Measurements from ENCODE around the gene SHC3. TPM values are rescaled to one million over a fixed set of nuclear protein-coding genes. Genes with fewer than 3 reads are reported as not detected.

SHC3 gene
- total and polyA plus RNA-seq, 2 of the 4 experiments (the other 2 are of a cell fraction), result 4.5 to 13.3 TPM

GRCh38 chr9:89115426-89115825 lies 63.2 kb downstream of the SHC3 start:
- H3K9ac ChIP-seq (ENCODE audit: low read depth, low read length), result no peak overlapping the region
- H3K4ac ChIP-seq (ENCODE audit: low read depth, low read length), result peak overlapping the region; percentile 29; the same call in 1 of the 2 replicates
- DNase-seq (no peak), ATAC-seq (ENCODE audit: low read depth) (no peak)
- dilution Hi-C loops (cut with HindIII; ENCODE audit: low sequenced_read_pairs, unreplicated experiment) (no loop called here), intact Hi-C loops (cut with micrococcal nuclease) (no loop called here), in situ Hi-C loops (cut with MboI; ENCODE audit: low sequenced_read_pairs) (no loop called here)
- H3K4me3 ChIP-seq (ENCODE audit: insufficient read depth, low read depth, low read length), result no peak overlapping the region
- peaks cover 27 to 54% of the 10 kb centered on the region in 2 experiments for H3K79me1 ChIP-seq (ENCODE audit: low read depth in 1 of 2, low read length in 2 of 2)
- TF ChIP-seq CHD1 (IDR thresholded peaks at IDR 0.05; ENCODE audit: low read depth, low read length), result no peak
- no peak for TF ChIP-seq MAZ (IDR thresholded peaks at IDR 0.05; ENCODE audit: borderline replicate concordance, low read depth, low read length)
- no peak for TF ChIP-seq MAFK (IDR thresholded peaks at IDR 0.05; ENCODE audit: low read depth, low read length)
- no peak for TF ChIP-seq CEBPB (IDR thresholded peaks at IDR 0.05; ENCODE audit: low read depth, low read length)
- TF ChIP-seq MXI1 (IDR thresholded peaks at IDR 0.05; ENCODE audit: borderline replicate concordance, low read depth, low read length), result no peak
- no peak for TF ChIP-seq USF2 (IDR thresholded peaks at IDR 0.05; ENCODE audit: low read depth, low read length)
- no peak for TF ChIP-seq CTCF (conservative IDR thresholded peaks at IDR 0.05; ENCODE audit: low read depth, low read length)
- TF ChIP-seq BHLHE40 (IDR thresholded peaks at IDR 0.05; ENCODE audit: low read depth, low read length), result no peak
- no peak for TF ChIP-seq RAD21 (IDR thresholded peaks at IDR 0.05; ENCODE audit: low read length)
- no peak for TF ChIP-seq FOS (IDR thresholded peaks at IDR 0.05; ENCODE audit: low read depth, low read length)
- TF ChIP-seq SMC3 (IDR thresholded peaks at IDR 0.05; ENCODE audit: low read depth, low read length), result no peak
- no peak for TF ChIP-seq ELK1 (IDR thresholded peaks at IDR 0.05; ENCODE audit: borderline replicate concordance, low read depth, low read length)
- no peak for TF ChIP-seq NFE2L2 (IDR thresholded peaks at IDR 0.05; ENCODE audit: low read depth, low read length)
- no peak for TF ChIP-seq RCOR1 (IDR thresholded peaks at IDR 0.05; ENCODE audit: insufficient replicate concordance, low read length)
- H3K27me3 ChIP-seq (ENCODE audit: control insufficient read depth, insufficient read depth, low read length), result no peaks in the 10 kb centered on the region
- CTCF ChIA-PET, result no interaction called here
- POLR2A ChIA-PET (ENCODE audit: unreplicated experiment), result no interaction called here
- no peak overlapping the region for H3K4me2 ChIP-seq (ENCODE audit: low read depth, low read length)
- peaks cover 10% of the 10 kb centered on the region for H3K9me3 ChIP-seq (ENCODE audit: control insufficient read depth, insufficient read depth, low read length)
- H2BK15ac ChIP-seq (ENCODE audit: low read depth, low read length), result peak overlapping the region; percentile 23; the same call in 1 of the 3 replicates
- H3K56ac ChIP-seq (ENCODE audit: extremely low read depth, insufficient read depth, low read length), result no peak overlapping the region
- peak overlapping the region; percentile 20; the same call in 1 of the 2 replicates for H2AK5ac ChIP-seq (ENCODE audit: low read depth, low read length)
- no peak overlapping the region for H2AFZ ChIP-seq (replicated peaks; ENCODE audit: low read length, poor library complexity)
- H3K23ac ChIP-seq (ENCODE audit: low read depth, low read length), result peak overlapping the region; percentile 46; the same call in 1 of the 2 replicates
- H3K4me1 ChIP-seq (ENCODE audit: control insufficient read depth, insufficient read depth, low read length), result peaks cover 9% of the 10 kb centered on the region
- H2BK120ac ChIP-seq (ENCODE audit: low read depth, low read length), result 0 out of 2 replicates have a peak overlapping the region, but pooled peaks have one; percentile 2
- H3K27ac ChIP-seq (ENCODE audit: insufficient read depth, low read length), result no peak overlapping the region
- peak overlapping the region; percentile 1 to 51; a peak in 2 of 4 replicates for H4K8ac ChIP-seq (ENCODE audit: low read depth in 2 of 2, low read length in 2 of 2)
- no peaks in the 10 kb centered on the region; the same call in 1 of the 2 replicates for H4K20me1 ChIP-seq (ENCODE audit: insufficient read depth, low read length)
- H2BK5ac ChIP-seq (ENCODE audit: low read depth, low read length, poor library complexity, severe bottlenecking), result peak overlapping the region; percentile 90
- peak overlapping the region; percentile 86; the same call in 1 of the 2 replicates for H4K5ac ChIP-seq (ENCODE audit: low read depth, low read length)
- H3K9me1 ChIP-seq (ENCODE audit: insufficient read depth, low read length), result peaks cover 12% of the 10 kb centered on the region; the same call in 1 of the 2 replicates
- H2AK9ac ChIP-seq (replicated peaks; ENCODE audit: low read depth, low read length, poor library complexity), result no peak overlapping the region
- H3K14ac ChIP-seq (replicated peaks; ENCODE audit: low read depth, low read length), result peak overlapping the region; percentile 20; the same call in 1 of the 2 replicates
- H4K91ac ChIP-seq (ENCODE audit: insufficient read depth, low read depth, low read length), result peak overlapping the region; percentile 17
- BruUV-seq (replicated peaks), result no TSS peak
- peak overlapping the region; percentile 77; the same call in 1 of the 2 replicates for H2BK20ac ChIP-seq (ENCODE audit: low read depth, low read length)
- peaks cover 4% of the 10 kb centered on the region for H3K36me3 ChIP-seq (ENCODE audit: control insufficient read depth, insufficient read depth, low read length)
- WGBS, 2 experiments (ENCODE audit: extremely low coverage in 2 of 2, insufficient read length in 1 of 2), result no CpG with 5 or more reads among the region's 1 CpG
- H3K18ac ChIP-seq (ENCODE audit: low read depth, low read length), result peak overlapping the region; percentile 77; the same call in 1 of the 2 replicates
